Stimulated activated CD4-positive, alpha-beta T cell treated with anti-CD3 and anti-CD28 coated beads, Interleukin-1b, Interleukin-23, amount 100 ng/mL, for 24 hours (primary cell): ENCODE measurements around the gene AQP2.

Source experiments
- DNase-seq, 4 experiments: peaks; one replicate each; pipeline ENCODE4 v3.0.0-alpha.2; 2020; ENCODE audit warnings: low read depth in 4 of 4, low spot score in 1 of 4

Gene AQP2

DNA sequence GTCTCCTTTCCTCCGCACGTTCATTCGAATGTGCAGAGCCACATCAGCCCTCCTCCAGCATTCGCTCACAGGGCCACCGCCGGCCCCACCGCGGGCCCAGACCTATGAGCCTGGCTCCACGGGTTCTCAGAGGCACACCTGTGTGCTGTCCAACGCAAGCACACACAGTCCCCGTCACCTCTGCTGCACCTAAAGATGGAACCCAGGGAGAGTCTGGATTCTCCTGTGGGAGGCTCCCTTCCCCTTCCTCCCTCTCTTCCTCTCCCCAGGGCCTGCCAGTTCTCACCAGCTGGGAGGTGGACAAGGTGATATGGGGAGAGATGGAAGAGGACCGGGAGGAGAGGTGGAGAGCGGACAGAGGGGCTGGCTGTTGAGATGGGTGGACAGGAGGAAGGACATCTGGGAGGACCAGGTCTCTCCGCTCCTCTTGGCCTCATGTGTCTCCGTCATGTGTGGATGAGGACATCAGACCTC, 17.3 kb downstream of the AQP2 start:
- DNase-seq, result no peak

DNA sequence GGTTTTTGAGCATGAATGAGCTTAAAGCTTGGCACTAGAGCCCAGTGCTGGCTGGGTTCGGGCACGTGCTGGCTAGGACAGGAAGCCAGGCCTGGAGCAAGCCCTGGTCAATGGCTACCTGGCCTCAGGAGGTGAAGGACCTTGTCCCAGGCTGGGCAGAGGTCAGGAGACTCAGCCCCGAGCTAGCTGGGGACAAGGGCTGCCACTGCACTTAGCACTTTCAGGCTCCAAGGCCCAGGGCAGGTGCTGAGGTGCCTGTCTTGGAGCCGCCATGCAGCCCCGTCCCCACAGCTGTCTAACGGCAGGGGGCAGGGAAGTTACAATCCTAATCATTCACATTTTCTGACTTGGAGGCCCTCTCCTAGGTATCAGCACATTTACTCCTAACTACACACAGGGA, 17.9 kb downstream of the AQP2 start:
- no peak for DNase-seq

DNA sequence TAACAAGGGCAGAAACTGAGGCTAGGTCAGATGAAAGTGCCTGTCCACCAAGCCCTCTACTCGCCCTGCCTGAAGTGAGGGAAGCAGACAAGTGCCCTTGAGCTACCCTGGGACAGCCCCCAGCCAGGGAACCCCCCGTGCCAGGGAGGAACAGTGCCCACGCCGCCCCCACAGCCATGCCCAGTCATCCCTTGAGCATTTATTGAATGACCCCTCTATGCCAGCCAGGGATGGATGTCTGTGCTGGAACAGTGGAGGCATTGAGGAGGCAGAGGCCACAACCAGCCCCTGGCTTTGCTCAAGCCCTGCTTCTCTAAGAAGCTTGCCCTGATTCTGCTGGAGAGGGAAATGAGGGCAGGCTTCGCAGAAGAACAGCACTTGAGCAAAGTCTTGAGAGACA, 18.5 kb downstream of the AQP2 start:
- no peak for DNase-seq

GRCh38 chr12:49969651-49970429, 19.3 kb downstream of the AQP2 start:
- DNase-seq, result no peak

GRCh38 chr12:49970658-49971057, 20.1 kb downstream of the AQP2 start:
- no peak for DNase-seq

DNA sequence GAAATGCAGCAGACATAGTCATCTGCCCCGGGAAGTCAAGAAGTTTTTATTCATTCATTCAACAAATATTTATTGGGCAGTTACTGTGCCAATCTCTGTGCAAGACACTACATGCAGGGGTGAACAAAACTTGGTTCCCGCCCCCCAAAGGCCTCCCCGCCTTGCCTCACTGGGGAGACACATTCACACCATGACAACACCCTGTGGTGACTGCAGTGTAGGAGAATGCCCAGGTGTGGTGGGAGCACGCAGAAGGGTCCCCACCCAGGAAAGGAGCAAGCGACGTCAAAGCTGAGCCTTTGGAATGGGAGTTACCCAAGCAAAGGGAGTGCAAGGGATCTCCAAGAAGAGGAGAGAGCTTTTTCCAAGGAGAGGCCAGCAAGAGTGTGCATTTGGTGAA, 20.6 kb downstream of the AQP2 start:
- no peak for DNase-seq

DNA sequence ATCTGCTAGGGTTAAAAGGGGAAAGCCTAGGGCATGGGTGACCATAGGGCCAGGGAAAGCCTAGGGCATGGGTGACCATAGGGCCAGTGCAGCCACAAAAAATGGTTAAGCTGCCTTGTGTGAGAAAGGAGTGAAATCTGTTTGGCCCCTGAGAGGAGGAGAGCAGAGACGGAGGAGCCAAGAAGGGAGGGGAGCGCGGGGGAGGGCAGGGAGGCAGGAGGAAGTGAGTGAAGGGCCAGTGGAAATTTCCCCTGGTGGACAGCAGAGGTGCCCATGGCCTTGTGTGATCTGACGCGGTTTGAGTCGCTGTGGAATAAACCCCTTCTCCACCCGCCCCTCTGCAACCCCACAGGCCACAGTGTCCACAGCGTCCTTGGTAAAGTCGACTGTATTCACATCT, 21.6 kb downstream of the AQP2 start:
- DNase-seq, result no peak

- no peak for DNase-seq
Observed at GRCh38 chr12:49972641-49973360, 22.3 kb downstream of the AQP2 start, which contains the start of gene AQP6. Gene AQP6, plus strand, starts transcription at chr12:49972947. Its CDS starts 227 bp downstream, at chr12:49973174.

DNA sequence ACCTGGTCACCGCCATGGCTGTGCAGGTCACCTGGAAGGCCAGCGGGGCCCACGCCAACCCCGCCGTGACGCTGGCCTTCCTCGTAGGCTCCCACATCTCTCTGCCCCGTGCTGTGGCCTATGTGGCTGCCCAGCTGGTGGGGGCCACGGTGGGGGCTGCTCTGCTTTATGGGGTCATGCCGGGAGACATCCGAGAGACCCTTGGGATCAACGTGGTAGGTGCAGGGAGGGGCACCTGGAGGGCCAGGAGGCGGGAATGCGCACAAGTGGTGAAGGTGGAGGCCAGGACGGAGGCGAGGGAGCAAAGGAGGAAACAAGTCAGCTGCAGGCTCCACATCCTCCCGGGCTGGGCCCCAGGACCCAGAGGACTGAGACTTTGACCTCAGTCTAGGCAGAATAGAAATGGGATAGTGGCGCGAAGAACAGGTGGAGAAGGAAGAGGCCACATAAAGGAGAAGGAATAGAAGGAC, 22.9 kb downstream of the AQP2 start:
- DNase-seq, result no peak

DNA sequence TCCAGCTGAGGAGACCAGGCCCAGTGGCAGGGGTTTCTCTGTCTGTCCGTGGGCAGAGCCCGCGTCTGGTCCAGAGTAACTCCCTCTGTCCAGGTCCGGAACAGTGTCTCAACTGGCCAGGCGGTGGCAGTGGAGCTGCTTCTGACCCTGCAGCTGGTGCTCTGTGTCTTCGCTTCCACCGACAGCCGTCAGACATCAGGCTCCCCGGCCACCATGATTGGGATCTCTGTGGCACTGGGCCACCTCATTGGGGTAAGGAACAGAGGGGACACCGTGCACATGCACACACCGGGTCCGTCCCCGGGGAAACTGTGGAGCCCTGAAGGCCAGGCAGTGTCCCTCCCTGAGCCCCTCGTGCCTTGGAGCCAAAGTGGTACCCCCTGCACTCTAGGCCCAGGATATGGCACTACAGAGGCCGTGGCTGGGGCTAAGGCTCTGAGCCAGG, 23.7 kb downstream of the AQP2 start:
- DNase-seq, result no peak

- DNase-seq, result no peak
Observed at GRCh38 chr12:49974677-49975317, 24.3 kb downstream of the AQP2 start.

GRCh38 chr12:49975318-49975761, 24.8 kb downstream of the AQP2 start:
- DNase-seq, result no peak

DNA sequence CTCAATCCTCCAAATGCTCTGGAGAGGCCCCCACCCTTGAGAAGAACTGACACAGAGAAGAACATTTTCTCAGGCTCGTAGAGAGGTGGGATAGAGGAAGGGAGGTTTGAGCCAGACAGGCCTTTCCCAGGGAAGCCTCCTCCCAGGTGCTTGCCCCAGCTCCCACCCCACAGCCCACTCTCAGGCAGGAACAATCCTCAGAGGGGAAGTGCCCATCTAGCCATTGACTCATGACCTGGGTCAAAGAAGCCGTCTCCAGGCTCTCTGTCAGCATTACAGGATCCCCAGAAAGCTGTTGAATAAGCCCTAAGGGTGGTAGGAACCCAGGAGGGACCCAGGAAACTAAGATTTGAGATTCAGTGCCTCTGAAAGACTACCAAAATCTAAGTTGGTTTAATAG, 26.0 kb downstream of the AQP2 start:
- DNase-seq, result no peak

DNA sequence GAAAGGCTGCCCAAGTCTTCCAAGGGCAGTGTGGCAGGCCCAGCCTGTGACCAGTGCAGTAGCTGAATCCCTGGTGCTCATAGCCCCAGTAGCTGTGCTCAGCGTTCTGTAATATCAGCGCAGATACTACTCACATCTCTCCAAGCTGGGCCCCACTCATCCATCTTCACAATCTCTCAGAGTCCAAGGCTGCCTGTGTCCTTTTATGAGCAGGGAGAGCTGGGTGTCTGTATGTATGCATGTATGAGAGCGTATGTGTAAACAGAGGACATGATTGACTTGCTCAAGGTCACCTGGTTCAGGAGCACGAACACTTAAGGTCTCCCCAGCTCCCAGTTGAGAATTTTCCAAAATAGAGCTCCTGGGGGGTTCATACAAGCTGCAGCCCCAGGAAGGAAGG, 27.6 kb downstream of the AQP2 start:
- DNase-seq, result no peak

DNA sequence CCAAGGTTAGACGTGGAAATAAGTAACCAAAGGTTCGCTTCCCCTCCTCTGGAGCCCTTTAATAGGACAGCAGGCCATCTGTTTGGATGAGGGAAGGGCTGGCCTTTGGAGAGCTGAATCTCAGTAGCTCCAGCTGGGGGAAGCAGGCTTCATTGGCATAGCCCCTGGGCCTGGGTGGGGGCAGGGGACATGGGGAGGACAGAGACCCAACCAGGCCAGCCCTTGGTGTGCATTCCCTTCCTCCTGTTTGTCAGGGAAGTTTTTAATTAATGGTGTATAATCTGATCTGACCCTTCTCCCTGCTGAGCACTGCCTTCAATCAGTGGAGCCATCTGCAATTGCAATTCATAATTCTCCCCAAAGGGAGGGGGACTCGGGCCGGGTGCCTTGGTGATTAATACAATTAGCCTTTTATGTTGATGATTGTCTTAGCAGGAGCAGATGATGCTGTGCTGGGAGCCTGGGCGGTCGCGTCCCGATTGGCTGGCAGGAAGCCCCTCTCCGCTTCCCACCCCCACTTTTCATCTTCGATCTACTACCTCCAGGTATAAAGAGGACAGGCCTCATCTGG, 28.6 kb downstream of the AQP2 start:
- no peak for DNase-seq

DNA sequence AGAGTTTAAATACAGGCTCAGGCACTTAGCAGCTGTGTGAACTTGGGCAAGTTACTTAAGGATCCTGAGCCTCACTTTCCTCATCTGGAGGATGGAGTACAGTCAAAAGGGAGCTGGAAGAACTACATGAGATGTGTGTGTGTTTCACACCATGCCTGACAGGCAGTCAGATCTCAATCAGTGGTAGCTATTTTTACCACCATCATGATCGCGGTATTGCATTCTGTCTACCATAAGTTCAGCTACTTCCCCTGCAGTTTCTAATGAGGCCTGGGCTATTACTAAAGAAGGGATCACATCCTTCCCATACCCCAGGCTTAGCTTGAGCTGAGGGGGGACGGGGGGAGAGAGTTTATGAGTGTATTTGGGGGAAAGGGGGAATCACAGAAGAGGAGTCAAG, 29.3 kb downstream of the AQP2 start:
- DNase-seq, result no peak

GRCh38 chr12:49980501-49981349, 30.2 kb downstream of the AQP2 start:
- no peak for DNase-seq

- no peak for DNase-seq
Observed at GRCh38 chr12:49982246-49983087, 31.9 kb downstream of the AQP2 start.

- no peak for DNase-seq
Observed at GRCh38 chr12:49983892-49984291, 33.4 kb downstream of the AQP2 start.
